ENCODE results near the gene PCDHGA1. TPM values are rescaled to one million over a fixed set of nuclear protein-coding genes. Genes with fewer than 3 reads are reported as not detected.
A peak's percentile ranks its signal among the peaks of the same experiment; 100 is the strongest.
"Not testable (repeated sequence)": the region's sequence is repeated elsewhere in the genome, so short reads cannot be mapped to it uniquely, and the experiment has no call there.

PCDHGA1 gene
- total RNA-seq, 5 donors from 2014 or later (not counting 1 experiment from before 2014, with no cell fraction given): 0.16 to 0.38 (median 0.31) TPM; not detected in 1

DNA sequence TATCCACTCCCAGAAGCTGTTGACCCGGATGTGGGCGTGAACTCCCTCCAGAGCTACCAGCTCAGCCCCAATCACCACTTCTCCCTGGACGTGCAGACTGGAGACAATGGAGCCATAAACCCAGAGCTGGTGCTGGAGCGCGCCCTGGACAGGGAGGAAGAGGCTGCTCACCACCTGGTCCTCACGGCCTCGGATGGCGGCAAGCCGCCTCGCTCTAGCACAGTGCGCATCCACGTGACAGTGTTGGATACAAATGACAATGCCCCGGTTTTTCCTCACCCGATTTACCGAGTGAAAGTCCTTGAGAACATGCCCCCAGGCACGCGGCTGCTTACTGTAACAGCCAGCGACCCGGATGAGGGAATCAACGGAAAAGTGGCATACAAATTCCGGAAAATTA, 63.0 kb downstream of the PCDHGA1 start:
- H3K9me3 ChIP-seq: peaks cover 6% of the 10 kb centered on the region

DNA sequence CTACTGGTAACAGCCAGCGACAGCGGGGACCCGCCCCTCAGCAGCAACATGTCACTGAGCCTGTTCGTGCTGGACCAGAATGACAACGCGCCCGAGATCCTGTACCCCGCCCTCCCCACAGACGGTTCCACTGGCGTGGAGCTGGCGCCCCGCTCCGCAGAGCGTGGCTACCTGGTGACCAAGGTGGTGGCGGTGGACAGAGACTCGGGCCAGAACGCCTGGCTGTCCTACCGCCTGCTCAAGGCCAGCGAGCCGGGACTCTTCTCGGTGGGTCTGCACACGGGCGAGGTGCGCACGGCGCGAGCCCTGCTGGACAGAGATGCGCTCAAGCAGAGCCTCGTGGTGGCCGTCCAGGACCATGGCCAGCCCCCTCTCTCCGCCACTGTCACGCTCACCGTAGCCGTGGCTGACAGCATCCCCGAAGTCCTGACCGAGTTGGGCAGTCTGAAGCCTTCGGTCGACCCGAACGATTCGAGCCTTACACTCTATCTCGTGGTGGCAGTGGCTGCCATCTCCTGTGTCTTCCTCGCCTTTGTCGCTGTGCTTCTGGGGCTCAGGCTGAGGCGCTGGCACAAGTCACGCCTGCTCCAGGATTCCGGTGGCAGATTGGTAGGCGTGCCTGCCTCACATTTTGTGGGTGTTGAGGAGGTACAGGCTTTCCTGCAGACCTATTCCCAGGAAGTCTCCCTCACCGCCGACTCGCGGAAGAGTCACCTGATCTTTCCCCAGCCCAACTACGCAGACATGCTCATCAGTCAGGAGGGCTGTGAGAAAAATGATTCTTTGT, 64.3 kb downstream of the PCDHGA1 start:
- CTCF ChIA-PET: interaction anchor here in 1 of 2 donors (0.7 kb wide), 1 partner anchor 18 kb away, joined by 3 read pairs; the partner anchor contains the start of gene PCDHGA10

More for the DNA sequence above, 63.0 kb downstream of the PCDHGA1 start:
- H3K27me3 ChIP-seq (replicated peaks in 1 of 2; ENCODE audit: control insufficient read depth in 2 of 2, extremely low read depth in 1 of 2, insufficient read depth in 2 of 2, low read length in 1 of 2): peaks cover 28 to 53% of the 10 kb centered on the region in 2 experiments
- ChIA-PET CTCF (no interaction called here), POLR2A (interaction anchor here in 1 of 2 donors (0.6 kb wide), 1 partner anchor 63 kb away, joined by 9 read pairs; no protein-coding TSS in a partner anchor)
- peaks cover 9% of the 10 kb centered on the region for H3K36me3 Mint-ChIP-seq
- peaks cover 13 to 37% (median 25%) of the 10 kb centered on the region in 3 donors for H3K9me3 Mint-ChIP-seq
- H3K36me3 ChIP-seq (ENCODE audit: control insufficient read depth in 2 of 2, extremely low read depth in 1 of 2, insufficient read depth in 1 of 2, low read length in 1 of 2): no peaks in the 10 kb centered on the region
- no peak overlapping the region for H3K4me3 Mint-ChIP-seq
- peaks cover 61 to 75% of the 10 kb centered on the region in 2 donors for H3K27me3 Mint-ChIP-seq
- 51% methylated on average over 14 of the region's 21 CpGs for WGBS (ENCODE audit: insufficient coverage)
- peaks cover 0 to 3% of the 10 kb centered on the region in 2 experiments for H3K4me1 ChIP-seq (ENCODE audit: control insufficient read depth in 1 of 2, extremely low read depth in 1 of 2, insufficient read depth in 2 of 2, low read length in 2 of 2)
- H3K4me1 Mint-ChIP-seq: no peaks in the 10 kb centered on the region
- DNase-seq: no peak
- H3K27ac ChIP-seq (ENCODE audit: low read length): no peak overlapping the region
- H3K4me3 ChIP-seq (ENCODE audit: control insufficient read depth in 1 of 2, extremely low read depth in 1 of 2, low read length in 1 of 2): no peak overlapping the region
- no peak for ATAC-seq (replicated peaks in 1 of 4)
- H3K27ac Mint-ChIP-seq: no peak overlapping the region

DNA sequence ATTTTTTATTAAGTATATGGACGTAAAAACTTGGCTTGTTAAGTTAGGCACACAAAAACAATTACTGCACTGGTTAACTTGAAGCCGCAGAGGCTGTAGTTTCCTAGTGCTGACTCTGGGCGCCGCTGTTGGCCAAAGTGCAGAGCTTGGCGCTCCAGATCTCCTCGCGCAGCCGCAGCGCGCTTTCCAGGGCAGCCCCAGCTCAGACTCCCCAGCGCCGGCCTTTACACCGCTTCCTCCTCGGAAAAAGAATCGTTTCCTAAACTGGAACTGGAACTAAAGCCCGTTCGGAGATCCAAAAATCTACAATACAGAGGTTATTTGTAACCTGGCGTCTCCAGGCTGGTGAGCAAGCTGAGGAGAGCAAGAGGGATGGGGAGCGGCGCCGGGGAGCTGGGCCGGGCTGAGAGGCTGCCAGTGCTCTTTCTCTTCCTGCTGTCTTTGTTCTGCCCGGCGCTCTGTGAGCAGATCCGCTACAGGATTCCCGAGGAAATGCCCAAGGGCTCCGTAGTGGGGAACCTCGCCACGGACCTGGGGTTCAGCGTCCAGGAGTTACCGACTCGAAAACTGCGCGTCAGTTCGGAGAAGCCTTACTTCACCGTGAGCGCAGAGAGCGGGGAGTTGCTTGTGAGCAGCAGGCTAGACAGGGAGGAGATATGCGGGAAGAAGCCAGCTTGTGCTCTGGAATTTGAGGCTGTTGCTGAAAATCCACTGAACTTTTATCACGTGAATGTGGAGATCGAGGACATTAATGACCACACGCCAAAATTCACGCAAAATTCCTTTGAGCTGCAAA, 67.6 kb downstream of the PCDHGA1 start, which contains the start of gene PCDHGB5:
Gene PCDHGB5 (plus strand): TSS at position 192 of the 796 bp plus-strand sequence. CDS start 181 bp downstream, at position 373.
- Mint-ChIP-seq H3K27me3 (peaks cover 53 to 74% of the 10 kb centered on the region in 2 donors), H3K9me3 (peaks cover 11 to 29% (median 20%) of the 10 kb centered on the region in 3 donors), H3K4me3 (peak within 1 kb of the TSS; percentile 24 to 40 (median 39))
- Histone ChIP-seq H3K4me3 (ENCODE audit: control insufficient read depth in 1 of 2, extremely low read depth in 1 of 2, low read length in 1 of 2) (peak within 1 kb of the TSS in 1 of 2 donors; percentile 38), H3K27me3 (replicated peaks in 1 of 2; ENCODE audit: control insufficient read depth in 2 of 2, extremely low read depth in 1 of 2, insufficient read depth in 2 of 2, low read length in 1 of 2) (peaks cover 22 to 53% of the 10 kb centered on the region in 2 experiments), H3K9me3 (peaks cover 12% of the 10 kb centered on the region)
- DNase-seq (peak in 11 of 35 experiments; percentile 18 to 38 (median 25)), ATAC-seq (replicated peaks in 1 of 4) (peak; percentile 76 to 84 (median 80))
- CTCF ChIA-PET: interaction anchor here in 1 of 2 donors (1.1 to 2.1 kb wide), 5 partner anchors 15 to 169 kb away, joined by 3 to 8 read pairs (median 5); partner anchors contain the start of genes PCDHGA10 and TAF7
- 22% methylated on average over 11 of the region's 43 CpGs for WGBS (ENCODE audit: insufficient coverage)
- H3K27ac ChIP-seq (ENCODE audit: low read length); H3K36me3 Mint-ChIP-seq; H3K4me1 ChIP-seq (ENCODE audit: control insufficient read depth in 1 of 2, extremely low read depth in 1 of 2, insufficient read depth in 2 of 2, low read length in 2 of 2); H3K36me3 ChIP-seq (ENCODE audit: control insufficient read depth in 2 of 2, extremely low read depth in 1 of 2, insufficient read depth in 1 of 2, low read length in 1 of 2); H3K27ac Mint-ChIP-seq; H3K4me1 Mint-ChIP-seq: not testable (repeated sequence)
- POLR2A ChIA-PET: interaction anchor here in 1 of 2 donors (0.6 kb wide), 1 partner anchor 164 kb away, joined by 3 read pairs; no protein-coding TSS in a partner anchor

More for the DNA sequence above, 64.3 kb downstream of the PCDHGA1 start:
- ATAC-seq (replicated peaks in 1 of 4); DNase-seq; H3K4me1 Mint-ChIP-seq; H3K9me3 ChIP-seq; H3K27ac ChIP-seq (ENCODE audit: low read length); H3K4me1 ChIP-seq (ENCODE audit: control insufficient read depth in 1 of 2, extremely low read depth in 1 of 2, insufficient read depth in 2 of 2, low read length in 2 of 2); POLR2A ChIA-PET; H3K27ac Mint-ChIP-seq; H3K36me3 Mint-ChIP-seq; H3K36me3 ChIP-seq (ENCODE audit: control insufficient read depth in 2 of 2, extremely low read depth in 1 of 2, insufficient read depth in 1 of 2, low read length in 1 of 2); H3K4me3 Mint-ChIP-seq; H3K4me3 ChIP-seq (ENCODE audit: control insufficient read depth in 1 of 2, extremely low read depth in 1 of 2, low read length in 1 of 2): not testable (repeated sequence)
- Mint-ChIP-seq H3K9me3 (peaks cover 9 to 36% (median 26%) of the 10 kb centered on the region in 3 donors), H3K27me3 (peaks cover 58 to 75% of the 10 kb centered on the region in 2 donors)
- 45% methylated on average over 17 of the region's 53 CpGs for WGBS (ENCODE audit: insufficient coverage)
- H3K27me3 ChIP-seq (replicated peaks in 1 of 2; ENCODE audit: control insufficient read depth in 2 of 2, extremely low read depth in 1 of 2, insufficient read depth in 2 of 2, low read length in 1 of 2): peaks cover 33 to 51% of the 10 kb centered on the region in 2 experiments

DNA sequence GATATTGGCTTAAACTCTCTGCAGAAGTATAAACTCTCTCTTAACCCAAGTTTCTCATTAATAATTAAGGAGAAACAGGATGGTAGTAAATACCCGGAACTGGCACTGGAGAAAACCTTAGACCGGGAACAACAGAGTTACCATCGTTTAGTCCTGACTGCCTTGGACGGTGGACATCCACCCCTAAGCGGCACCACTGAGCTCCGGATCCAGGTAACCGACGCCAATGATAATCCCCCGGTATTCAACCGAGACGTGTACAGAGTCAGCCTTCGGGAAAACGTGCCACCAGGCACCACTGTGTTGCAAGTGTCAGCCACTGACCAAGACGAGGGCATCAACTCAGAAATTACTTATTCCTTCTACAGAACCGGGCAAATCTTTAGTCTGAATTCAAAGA, 68.3 kb downstream of the PCDHGA1 start:
- POLR2A ChIA-PET: no interaction called here
- no peak overlapping the region for H3K27ac Mint-ChIP-seq
- Histone ChIP-seq H3K36me3 (ENCODE audit: control insufficient read depth in 2 of 2, extremely low read depth in 1 of 2, insufficient read depth in 1 of 2, low read length in 1 of 2) (no peaks in the 10 kb centered on the region), H3K4me1 (ENCODE audit: control insufficient read depth in 1 of 2, extremely low read depth in 1 of 2, insufficient read depth in 2 of 2, low read length in 2 of 2) (peaks cover 0 to 9% of the 10 kb centered on the region in 2 experiments), H3K27ac (ENCODE audit: low read length) (no peak overlapping the region), H3K4me3 (ENCODE audit: control insufficient read depth in 1 of 2, extremely low read depth in 1 of 2, low read length in 1 of 2) (no peak overlapping the region), H3K9me3 (peaks cover 9% of the 10 kb centered on the region), H3K27me3 (replicated peaks in 1 of 2; ENCODE audit: control insufficient read depth in 2 of 2, extremely low read depth in 1 of 2, insufficient read depth in 2 of 2, low read length in 1 of 2) (peaks cover 20 to 55% of the 10 kb centered on the region in 2 experiments)
- H3K4me3 Mint-ChIP-seq: no peak overlapping the region
- peaks cover 56 to 74% of the 10 kb centered on the region in 2 donors for H3K27me3 Mint-ChIP-seq
- CTCF ChIA-PET: interaction anchor here in 1 of 2 donors (1.6 to 2.1 kb wide), 2 partner anchors 14 to 126 kb away, joined by 5 to 7 read pairs; partner anchors contain the start of gene PCDHGA10
- WGBS (ENCODE audit: insufficient coverage): 43% methylated on average over 13 of the region's 15 CpGs
- DNase-seq (no peak), ATAC-seq (replicated peaks in 1 of 4) (no peak)
- H3K9me3 Mint-ChIP-seq: peaks cover 12 to 30% (median 23%) of the 10 kb centered on the region in 3 donors
- H3K4me1 Mint-ChIP-seq: peaks cover 0 to 2% (median 0%) of the 10 kb centered on the region in 3 donors
- H3K36me3 Mint-ChIP-seq: peaks cover 8% of the 10 kb centered on the region

DNA sequence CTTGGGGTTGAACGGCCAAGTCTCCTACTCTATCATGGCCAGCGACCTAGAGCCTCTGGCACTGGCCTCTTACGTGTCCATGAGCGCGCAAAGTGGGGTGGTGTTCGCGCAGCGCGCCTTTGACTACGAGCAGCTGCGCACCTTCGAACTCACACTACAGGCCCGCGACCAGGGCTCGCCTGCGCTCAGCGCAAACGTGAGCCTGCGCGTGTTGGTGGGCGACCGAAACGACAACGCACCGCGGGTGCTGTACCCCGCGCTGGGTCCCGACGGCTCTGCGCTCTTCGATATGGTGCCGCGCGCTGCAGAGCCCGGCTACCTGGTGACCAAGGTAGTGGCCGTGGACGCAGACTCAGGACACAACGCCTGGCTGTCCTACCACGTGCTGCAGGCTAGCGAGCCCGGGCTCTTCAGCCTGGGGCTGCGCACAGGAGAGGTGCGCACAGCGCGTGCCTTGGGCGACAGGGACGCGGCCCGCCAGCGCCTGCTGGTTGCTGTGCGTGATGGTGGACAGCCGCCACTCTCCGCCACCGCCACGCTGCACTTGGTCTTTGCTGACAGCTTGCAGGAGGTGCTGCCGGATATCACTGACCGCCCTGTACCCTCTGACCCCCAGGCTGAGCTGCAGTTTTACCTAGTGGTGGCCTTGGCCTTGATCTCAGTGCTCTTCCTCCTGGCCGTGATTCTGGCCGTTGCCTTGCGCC, 69.4 kb downstream of the PCDHGA1 start:
- H3K27ac Mint-ChIP-seq: peak overlapping the region in 1 of 2 donors; percentile 77
- no peak for DNase-seq
- peaks cover 11 to 30% (median 21%) of the 10 kb centered on the region in 3 donors for H3K9me3 Mint-ChIP-seq
- peaks cover 0 to 2% (median 0%) of the 10 kb centered on the region in 3 donors for H3K4me1 Mint-ChIP-seq
- POLR2A ChIA-PET: no interaction called here
- H3K9me3 ChIP-seq: peaks cover 8% of the 10 kb centered on the region
- WGBS (ENCODE audit: insufficient coverage): 45% methylated on average over 60 of the region's 61 CpGs
- H3K36me3 Mint-ChIP-seq: peaks cover 8% of the 10 kb centered on the region
- no peak overlapping the region for H3K4me3 Mint-ChIP-seq
- CTCF ChIA-PET: no interaction called here
- H3K4me1 ChIP-seq (ENCODE audit: control insufficient read depth in 1 of 2, extremely low read depth in 1 of 2, insufficient read depth in 2 of 2, low read length in 2 of 2): peaks cover 0 to 9% of the 10 kb centered on the region in 2 experiments
- no peak overlapping the region for H3K4me3 ChIP-seq (ENCODE audit: control insufficient read depth in 1 of 2, extremely low read depth in 1 of 2, low read length in 1 of 2)
- peaks cover 20 to 52% of the 10 kb centered on the region in 2 experiments for H3K27me3 ChIP-seq (replicated peaks in 1 of 2; ENCODE audit: control insufficient read depth in 2 of 2, extremely low read depth in 1 of 2, insufficient read depth in 2 of 2, low read length in 1 of 2)
- no peaks in the 10 kb centered on the region for H3K36me3 ChIP-seq (ENCODE audit: control insufficient read depth in 2 of 2, extremely low read depth in 1 of 2, insufficient read depth in 1 of 2, low read length in 1 of 2)
- H3K27ac ChIP-seq (ENCODE audit: low read length): no peak overlapping the region
- peaks cover 56 to 74% of the 10 kb centered on the region in 2 donors for H3K27me3 Mint-ChIP-seq
- no peak for ATAC-seq (replicated peaks in 1 of 4)

Data from T-cell (primary cell).